Caco-2 (cell line): ENCODE measurements around the gene DLGAP3. TPM values are rescaled to one million over a fixed set of nuclear protein-coding genes. Genes with fewer than 3 reads are reported as not detected.

Experiments used
- BruUV-seq: library from RNA; stranded (reverse); fragments of 400-500 nt; replicated peaks from 2 replicates; lab custom pipeline; 2021; lab: Mats Ljungman, UMichigan
- CTCF ChIA-PET: fragments of 300-600 bp; sonication (Branson Sonifier 250); formaldehyde crosslinking; loops from one replicate; lab custom pipeline; 2022; ENCODE audit warnings: antibody characterized with exemption; lab: Charles Lee
- POLR2A ChIA-PET: fragments of 300-600 bp; sonication (Branson Sonifier 250); formaldehyde crosslinking; loops from one replicate; lab custom pipeline; 2022; ENCODE audit warnings: antibody characterized with exemption; lab: Charles Lee
- DNase-seq, 2 experiments: peaks; one replicate each; pipeline versions ENCODE4 v3.0.0 to v3.0.0-alpha.2; 2020 to 2022
- H3K27me3 ChIP-seq: replicated peaks from 2 replicates; pipeline ENCODE4 v1.6.0; 2011; ENCODE audit warnings: low read length; ENCODE audit not compliant: control insufficient read depth, insufficient read depth
- H3K36me3 ChIP-seq: 2 replicates; pipeline ENCODE4 v1.5.1; 2011; ENCODE audit warnings: low read length; ENCODE audit not compliant: control insufficient read depth, insufficient read depth
- H3K4me1 ChIP-seq: fragments of 250-450 bp; sonication (Bioruptor Pico); 2 replicates; pipeline ENCODE4 v1.5.1; 2020; ENCODE audit warnings: mild to moderate bottlenecking
- H3K4me3 ChIP-seq: 2 replicates; pipeline ENCODE4 v1.5.1; 2011; ENCODE audit warnings: low read depth, mild to moderate bottlenecking, control low read depth, low read length
- H3K9me3 ChIP-seq: fragments of 250-450 bp; sonication (Bioruptor Pico); 2 replicates; pipeline ENCODE4 v1.5.1; 2020; ENCODE audit warnings: mild to moderate bottlenecking, moderate library complexity
- H3K27ac Mint-ChIP-seq: one replicate; pipeline ENCODE4 v1.8.0; 2022; ENCODE audit warnings: mixed read lengths; ENCODE audit not compliant: unreplicated experiment
- H3K27me3 Mint-ChIP-seq: one replicate; pipeline ENCODE4 v1.8.0; 2022; ENCODE audit warnings: mixed read lengths; ENCODE audit not compliant: insufficient read depth, unreplicated experiment
- H3K36me3 Mint-ChIP-seq: one replicate; pipeline ENCODE4 v1.8.0; 2022; ENCODE audit warnings: mild to moderate bottlenecking, mixed read lengths; ENCODE audit not compliant: insufficient read depth, unreplicated experiment
- H3K4me1 Mint-ChIP-seq: one replicate; pipeline ENCODE4 v1.8.0; 2022; ENCODE audit warnings: low read depth, mixed read lengths; ENCODE audit not compliant: unreplicated experiment
- H3K4me3 Mint-ChIP-seq: one replicate; pipeline ENCODE4 v1.8.0; 2022; ENCODE audit warnings: mild to moderate bottlenecking, moderate library complexity, mixed read lengths; ENCODE audit not compliant: unreplicated experiment
- H3K9me3 Mint-ChIP-seq: one replicate; pipeline ENCODE4 v1.8.0; 2022; ENCODE audit warnings: mixed read lengths; ENCODE audit not compliant: unreplicated experiment
- intact Hi-C: fragments of 100-400 bp; cut with micrococcal nuclease; formaldehyde crosslinking; loops from one replicate; pipeline ENCODE4 v1.10.0; 2022; ENCODE audit not compliant: unreplicated experiment
- total RNA-seq: library from RNA; stranded (reverse); gene quantifications from 2 replicates; pipeline ENCODE4 v1.2.3, GENCODE V29; 2022
- TF ChIP-seq, protein P1 (sequence below), 2 experiments: fragments of 200-600 bp in 1 of 2; IDR thresholded peaks; 1 replicate in 1 of 2; 2 replicates in 1 of 2; pipeline versions ENCODE4 v1.5.1 to v1.8.0; 2011 to 2022; ENCODE audit warnings: antibody characterized with exemption in 1 of 2, control low read depth in 1 of 2, inconsistent platforms in 1 of 2, low read depth in 1 of 2, low read length in 1 of 2, mild to moderate bottlenecking in 1 of 2, moderate library complexity in 1 of 2; ENCODE audit not compliant: insufficient read depth in 1 of 2, severe bottlenecking in 1 of 2, unreplicated experiment in 1 of 2

The DLGAP3 gene
- total RNA-seq, 1 experiment from 2014 or later: 0.16 TPM

DNA sequence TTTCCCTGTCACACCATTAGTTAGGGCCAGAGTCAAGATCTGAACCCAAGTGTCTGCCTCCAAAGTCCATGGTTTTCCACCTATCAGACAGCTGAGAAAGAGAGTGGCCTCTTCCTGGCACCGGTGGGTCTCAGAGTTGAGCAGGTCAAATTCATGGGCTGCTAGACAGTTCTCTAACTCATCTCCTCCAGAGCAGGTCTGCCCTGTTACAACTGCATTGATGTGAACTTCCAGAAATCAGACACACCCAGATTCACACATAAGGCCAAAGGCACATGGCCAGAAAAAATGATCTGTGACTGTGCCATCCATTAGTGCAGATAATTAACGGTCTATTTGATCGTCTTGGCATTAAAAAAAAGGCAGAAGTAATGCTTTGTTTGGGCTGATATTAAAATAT is 87.4 kb downstream of the DLGAP3 start:
- Histone ChIP-seq H3K27me3 (no peaks in the 10 kb centered on the region), H3K36me3 (no peaks in the 10 kb centered on the region), H3K9me3 (no peaks in the 10 kb centered on the region), H3K4me1 (peaks cover 16% of the 10 kb centered on the region; the same call in 1 of the 2 replicates), H3K4me3 (no peak overlapping the region)
- no peaks in the 10 kb centered on the region for H3K36me3 Mint-ChIP-seq
- no peaks in the 10 kb centered on the region for H3K9me3 Mint-ChIP-seq
- H3K4me3 Mint-ChIP-seq: no peak overlapping the region
- ChIA-PET POLR2A (no interaction called here), CTCF (interaction anchor here (1.7 kb wide), 1 partner anchor 11 kb away, joined by 6 read pairs; no protein-coding TSS in a partner anchor)
- intact Hi-C loops: no loop called here
- H3K27me3 Mint-ChIP-seq: no peaks in the 10 kb centered on the region
- TF ChIP-seq, protein P1, sequence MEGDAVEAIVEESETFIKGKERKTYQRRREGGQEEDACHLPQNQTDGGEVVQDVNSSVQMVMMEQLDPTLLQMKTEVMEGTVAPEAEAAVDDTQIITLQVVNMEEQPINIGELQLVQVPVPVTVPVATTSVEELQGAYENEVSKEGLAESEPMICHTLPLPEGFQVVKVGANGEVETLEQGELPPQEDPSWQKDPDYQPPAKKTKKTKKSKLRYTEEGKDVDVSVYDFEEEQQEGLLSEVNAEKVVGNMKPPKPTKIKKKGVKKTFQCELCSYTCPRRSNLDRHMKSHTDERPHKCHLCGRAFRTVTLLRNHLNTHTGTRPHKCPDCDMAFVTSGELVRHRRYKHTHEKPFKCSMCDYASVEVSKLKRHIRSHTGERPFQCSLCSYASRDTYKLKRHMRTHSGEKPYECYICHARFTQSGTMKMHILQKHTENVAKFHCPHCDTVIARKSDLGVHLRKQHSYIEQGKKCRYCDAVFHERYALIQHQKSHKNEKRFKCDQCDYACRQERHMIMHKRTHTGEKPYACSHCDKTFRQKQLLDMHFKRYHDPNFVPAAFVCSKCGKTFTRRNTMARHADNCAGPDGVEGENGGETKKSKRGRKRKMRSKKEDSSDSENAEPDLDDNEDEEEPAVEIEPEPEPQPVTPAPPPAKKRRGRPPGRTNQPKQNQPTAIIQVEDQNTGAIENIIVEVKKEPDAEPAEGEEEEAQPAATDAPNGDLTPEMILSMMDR (IDR thresholded peaks at IDR 0.05; ENCODE audit: insufficient read depth in 1 of 2, low read depth in 1 of 2, low read length in 1 of 2, severe bottlenecking in 1 of 2, unreplicated experiment in 1 of 2): no peak
- no TSS peak for BruUV-seq
- H3K27ac Mint-ChIP-seq: no peak overlapping the region
- H3K4me1 Mint-ChIP-seq: peaks cover 5% of the 10 kb centered on the region
- DNase-seq: no peak

DNA sequence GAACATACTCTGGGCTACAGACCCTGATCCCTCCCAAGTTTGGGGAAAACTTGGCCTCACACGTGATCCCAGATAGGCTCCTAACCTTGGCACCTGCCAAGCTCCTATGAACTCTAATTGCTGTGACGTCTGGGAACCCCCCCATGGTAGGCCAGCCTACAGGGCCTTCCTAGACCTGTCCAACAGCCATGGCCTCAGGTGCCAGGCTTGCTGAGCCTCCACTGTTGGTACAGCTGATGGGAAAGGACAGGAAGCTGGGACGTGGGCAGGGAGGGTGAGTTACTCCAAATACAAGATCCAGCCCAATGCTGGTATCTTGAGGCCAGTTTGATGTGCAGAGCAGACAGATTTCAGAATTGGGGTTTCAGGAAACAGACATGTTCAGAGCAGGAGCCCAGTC is 89.0 kb downstream of the DLGAP3 start:
- CTCF ChIA-PET: no interaction called here

GRCh38 chr1:34839526-34840305 is 89.7 kb downstream of the DLGAP3 start:
- H3K4me3 Mint-ChIP-seq: no peak overlapping the region
- peaks cover 5% of the 10 kb centered on the region for H3K4me1 Mint-ChIP-seq
- BruUV-seq: no TSS peak
- DNase-seq: no peak
- Histone ChIP-seq H3K4me1 (peaks cover 13% of the 10 kb centered on the region; the same call in 1 of the 2 replicates), H3K36me3 (no peaks in the 10 kb centered on the region), H3K4me3 (no peak overlapping the region), H3K27me3 (no peaks in the 10 kb centered on the region), H3K9me3 (no peaks in the 10 kb centered on the region)
- ChIA-PET POLR2A (no interaction called here), CTCF (no interaction called here)
- no peaks in the 10 kb centered on the region for H3K9me3 Mint-ChIP-seq
- no peak overlapping the region for H3K27ac Mint-ChIP-seq
- TF ChIP-seq, protein P1 (IDR thresholded peaks at IDR 0.05; ENCODE audit: insufficient read depth in 1 of 2, low read depth in 1 of 2, low read length in 1 of 2, severe bottlenecking in 1 of 2, unreplicated experiment in 1 of 2): no peak
- no peaks in the 10 kb centered on the region for H3K36me3 Mint-ChIP-seq
- intact Hi-C loops: no loop called here
- H3K27me3 Mint-ChIP-seq: no peaks in the 10 kb centered on the region

More for the DNA sequence above, 89.0 kb downstream of the DLGAP3 start:
- no peak for DNase-seq
- Histone ChIP-seq H3K4me1 (peaks cover 16% of the 10 kb centered on the region; the same call in 1 of the 2 replicates), H3K4me3 (no peak overlapping the region), H3K36me3 (no peaks in the 10 kb centered on the region), H3K27me3 (no peaks in the 10 kb centered on the region), H3K9me3 (no peaks in the 10 kb centered on the region)
- Mint-ChIP-seq H3K4me1 (peaks cover 5% of the 10 kb centered on the region), H3K36me3 (no peaks in the 10 kb centered on the region), H3K27me3 (no peaks in the 10 kb centered on the region), H3K9me3 (no peaks in the 10 kb centered on the region), H3K27ac (no peak overlapping the region), H3K4me3 (no peak overlapping the region)
- POLR2A ChIA-PET: no interaction called here
- no TSS peak for BruUV-seq
- TF ChIP-seq, protein P1 (IDR thresholded peaks at IDR 0.05; ENCODE audit: insufficient read depth in 1 of 2, low read depth in 1 of 2, low read length in 1 of 2, severe bottlenecking in 1 of 2, unreplicated experiment in 1 of 2): no peak
- intact Hi-C loops: no loop called here
